K562 (cell line): ENCODE measurements around the gene IFT25. TPM values are rescaled to one million over a fixed set of nuclear protein-coding genes. Genes with fewer than 3 reads are reported as not detected.

Experiments used
- ATAC-seq: fragments of 200-7000 bp; cut with Tn5 transposase; 3 replicates; pipeline ENCODE4 v1.9.1; 2020; ENCODE audit warnings: moderate library complexity
- BruUV-seq: library from RNA; stranded (reverse); fragments of 400-500 nt; replicated peaks from 2 replicates; lab custom pipeline; 2021; lab: Mats Ljungman, UMichigan
- CTCF ChIA-PET: fragments of 300-600 bp; formaldehyde crosslinking; extraction: SDS; loops from one replicate; lab custom pipeline; 2021; ENCODE audit warnings: low intra/inter-chr PET ratio; lab: Yijun Ruan, JAX
- POLR2A ChIA-PET: fragments of 300-600, 350-650 bp; sonication (Branson Sonifier 250); formaldehyde crosslinking; extraction: SDS; loops from one replicate; lab custom pipeline; 2021; ENCODE audit warnings: antibody characterized with exemption, inconsistent platforms; lab: Yijun Ruan, JAX
- DNase-seq, 4 experiments: peaks; one replicate each; pipeline versions ENCODE4 v3.0.0 to v3.0.0-alpha.2; 2011 to 2018; ENCODE audit warnings: low spot score in 3 of 4, mixed read lengths in 3 of 4; ENCODE audit errors: extremely low read depth in 1 of 4
- FAIRE-seq: peaks from 2 replicates; lab custom pipeline; 2011; peaks lifted over from hg19 to GRCh38; lab: Jason Lieb, UNC
- H2AFZ ChIP-seq: 2 replicates; pipeline ENCODE4 v1.6.0; 2011; ENCODE audit warnings: low read depth, low read length, control low read depth, inconsistent platforms
- H3K27ac ChIP-seq: fragments of 200-600 bp; 3 replicates; pipeline ENCODE4 v1.8.0; 2011; ENCODE audit warnings: low read depth, mild to moderate bottlenecking, control low read depth, inconsistent platforms, low read length, moderate library complexity, mixed read lengths; ENCODE audit errors: extremely low read depth
- H3K27me3 ChIP-seq, 2 experiments: fragments of 300-600 bp in 1 of 2; 2 replicates in 1 of 2; 3 replicates in 1 of 2; pipeline versions ENCODE4 v1.6.0 to v1.8.0; 2011; ENCODE audit warnings: inconsistent platforms in 2 of 2, low read length in 2 of 2, mild to moderate bottlenecking in 1 of 2, mixed read lengths in 1 of 2, moderate library complexity in 1 of 2; ENCODE audit not compliant: control insufficient read depth in 2 of 2, insufficient read depth in 2 of 2
- H3K36me3 ChIP-seq: fragments of 300-600 bp; 3 replicates; pipeline ENCODE4 v1.8.0; 2011; ENCODE audit warnings: mild to moderate bottlenecking, low read length, inconsistent platforms; ENCODE audit not compliant: control insufficient read depth, insufficient read depth
- H3K4me1 ChIP-seq, 2 experiments: fragments of 200-600 bp in 1 of 2; replicated peaks in 1 of 2; 2 replicates in 1 of 2; 3 replicates in 1 of 2; pipeline versions ENCODE4 v1.5.1 to v1.8.0; 2011; ENCODE audit warnings: inconsistent platforms in 2 of 2, low read length in 2 of 2, mild to moderate bottlenecking in 1 of 2, mixed read lengths in 1 of 2, moderate library complexity in 1 of 2; ENCODE audit not compliant: control insufficient read depth in 2 of 2, insufficient read depth in 2 of 2
- H3K4me2 ChIP-seq: 2 replicates; pipeline ENCODE4 v1.6.1; 2011; ENCODE audit warnings: low read length, control low read depth, inconsistent platforms, mixed read lengths; ENCODE audit not compliant: insufficient read depth
- H3K4me3 ChIP-seq: fragments of 200-600 bp; sonication (generic), shearing (Covaris generic); 2 replicates; pipeline ENCODE4 v1.5.1; 2016; ENCODE audit warnings: control low read depth, inconsistent platforms
- H3K79me2 ChIP-seq: fragments of 200-600 bp; 3 replicates; pipeline ENCODE4 v1.8.0; 2011; ENCODE audit warnings: low read length, inconsistent platforms; ENCODE audit not compliant: control insufficient read depth, insufficient read depth
- H3K9ac ChIP-seq, 2 experiments: 2 replicates each; pipeline versions ENCODE4 v1.6.0 to v1.6.1; 2011; ENCODE audit warnings: low read depth in 2 of 2, low read length in 2 of 2, control low read depth in 1 of 2, inconsistent platforms in 1 of 2, mild to moderate bottlenecking in 1 of 2, mixed read lengths in 1 of 2; ENCODE audit not compliant: insufficient read depth in 1 of 2
- H3K9me1 ChIP-seq: one replicate; pipeline ENCODE4 v1.6.0; 2011; ENCODE audit warnings: inconsistent platforms, mild to moderate bottlenecking, low read length, moderate library complexity; ENCODE audit not compliant: control insufficient read depth, insufficient read depth
- H3K9me3 ChIP-seq: replicated peaks from 2 replicates; pipeline ENCODE4 v1.5.1; 2011; ENCODE audit warnings: low read depth, low read length, inconsistent platforms; ENCODE audit not compliant: control insufficient read depth, insufficient read depth
- H4K20me1 ChIP-seq: replicated peaks from 2 replicates; pipeline ENCODE4 v1.6.1; 2011; ENCODE audit warnings: low read length, inconsistent platforms, mixed read lengths; ENCODE audit not compliant: control insufficient read depth, insufficient read depth
- ATF3 ChIP-seq, 2 experiments: fragments of 450-650 bp in 1 of 2; sonication (generic) in 1 of 2; formaldehyde crosslinking in 1 of 2; IDR thresholded peaks in 1 of 2; conservative IDR thresholded peaks in 1 of 2; 2 replicates each; pipeline versions ENCODE4 v1.6.1 to v1.8.1; 2016 to 2023; ENCODE audit warnings: mild to moderate bottlenecking in 2 of 2, moderate library complexity in 2 of 2, inconsistent platforms in 1 of 2, missing genetic modification reagents in 1 of 2
- PHB2 ChIP-seq: fragments of 450-650 bp; IDR thresholded peaks from 2 replicates; pipeline ENCODE4 v1.6.1; 2017; ENCODE audit warnings: low read depth
- ZNF766 ChIP-seq: fragments of 200-800 bp; sonication (Bioruptor generic); conservative IDR thresholded peaks from 2 replicates; pipeline ENCODE4 v1.6.1; 2016; ENCODE audit warnings: missing genetic modification characterization, missing compliant biosample characterization
- WGBS: fragments of 100-300 bp; shearing (Covaris generic); methylation state at CpG from one replicate; pipeline ENCODE4 v1.1.6; 2016; ENCODE audit warnings: low coverage, mixed read lengths; ENCODE audit not compliant: insufficient coverage; ENCODE audit errors: missing lambda C conversion rate; 5-methylcytosine and 5-hydroxymethylcytosine counted together
- in situ Hi-C: fragments of 300-500 bp; cut with MboI; formaldehyde crosslinking; loops from 4 replicates; pipeline ENCODE4 v1.15.0; 2018; ENCODE audit warnings: inconsistent platforms, mixed read lengths
- intact Hi-C: fragments of 100-400 bp; cut with micrococcal nuclease; formaldehyde crosslinking; loops from 2 replicates; pipeline ENCODE4 v1.14.2; 2022
- polyA plus RNA-seq, 8 experiments: library from polyadenylated mRNA; depleted of rRNA in 4 of 8; stranded (reverse) in 5 of 8; unstranded in 3 of 8; fragments of >200 nt; fragmentation: Nextera tagmentation in 2 of 8; fragmentation: Illumina TruSeq in 1 of 8; extraction: Ambion mirVana in 2 of 8; extraction: Trizol in 1 of 8; gene quantifications; 2 replicates each; pipeline versions ENCODE4 v1.2.1 to v1.2.3, GENCODE V29; 2011 to 2014; ENCODE audit warnings: inconsistent platforms in 1 of 8, missing spikeins in 1 of 8
- total RNA-seq, 7 experiments: library from RNA; depleted of rRNA in 6 of 7; stranded (reverse); fragments of >200 nt in 6 of 7; fragmentation: Illumina TruSeq in 2 of 7; extraction: Trizol in 2 of 7; gene quantifications; 2 replicates each; pipeline versions ENCODE4 v1.2.1 to v1.2.3, GENCODE V29; 2011 to 2021; ENCODE audit warnings: low replicate concordance in 1 of 7

Gene IFT25
- total and polyA plus RNA-seq, 9 of the 15 experiments (the other 6 are each of a cell fraction or from before 2014, with no cell fraction given): 93.6 to 209 (median 167) TPM

- no peaks in the 10 kb centered on the region for H4K20me1 ChIP-seq
- no peaks in the 10 kb centered on the region for H3K36me3 ChIP-seq
- CTCF ChIA-PET: no interaction called here
- WGBS: 47% methylated on average over 2 of the region's 2 CpGs
- H3K27ac ChIP-seq: no peak overlapping the region
- no peak overlapping the region for H2AFZ ChIP-seq
- ATAC-seq: no peak
- H3K4me2 ChIP-seq: no peak overlapping the region
- no TSS peak for BruUV-seq
- intact Hi-C loops: no loop called here
- no peaks in the 10 kb centered on the region for H3K9me3 ChIP-seq
- TF ChIP-seq ATF3 (IDR thresholded peaks at IDR 0.05) (0 out of 2 replicates have a peak, but pooled peaks have one; percentile 7), ATF3 (CRISPR knock-in tag; conservative IDR thresholded peaks at IDR 0.05) (no peak), PHB2 (no peak), ZNF766 (CRISPR knock-in tag) (no peak)
- in situ Hi-C loops: no loop called here
- FAIRE-seq: no peak
- H3K4me1 ChIP-seq: peaks cover 3% of the 10 kb centered on the region in 2 experiments; a peak in 4 of 5 replicates
- peak overlapping the region in 1 of 2 experiments; percentile 3; a peak in 1 of 4 replicates for H3K9ac ChIP-seq
- H3K4me3 ChIP-seq: no peak overlapping the region
- no peak for DNase-seq
- POLR2A ChIA-PET: interaction anchor here (1.0 kb wide), 2 partner anchors 21 to 60 kb away, joined by 3 to 4 read pairs; no protein-coding TSS in a partner anchor
- no peaks in the 10 kb centered on the region for H3K79me2 ChIP-seq
- no peaks in the 10 kb centered on the region for H3K27me3 ChIP-seq
- H3K9me1 ChIP-seq: no peaks in the 10 kb centered on the region
Observed at GRCh38 chr1:53896635-53897229, 48.8 kb downstream of the IFT25 start.
